ENCODE data around the gene EMB. TPM values are rescaled to one million over a fixed set of nuclear protein-coding genes. Genes with fewer than 3 reads are reported as not detected.

The EMB gene
- total RNA-seq, 1 experiment from 2014 or later: 40.4 TPM

DNA sequence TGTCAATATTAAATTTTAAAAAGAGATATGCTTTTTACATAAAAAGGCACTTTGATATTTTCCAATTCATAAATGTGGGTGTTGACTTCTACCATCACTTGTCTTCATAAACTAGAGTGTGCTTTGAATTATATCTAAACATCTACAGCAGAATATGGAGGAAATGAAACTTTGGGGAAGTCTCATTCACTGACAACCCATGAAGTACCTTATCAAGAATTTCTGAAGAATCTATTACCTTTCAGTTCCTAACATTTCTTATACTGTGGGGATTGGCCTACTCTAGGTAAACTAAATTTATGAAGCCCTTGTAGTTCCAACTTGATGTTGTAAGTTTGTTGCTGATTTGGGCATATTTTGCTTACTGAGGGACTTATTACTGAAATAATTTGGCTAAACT lies 81.9 kb downstream of the EMB start:
- no peak overlapping the region for H3K4me3 Mint-ChIP-seq
- H3K27ac Mint-ChIP-seq: no peak overlapping the region
- H3K9me3 Mint-ChIP-seq: peaks cover 89% of the 10 kb centered on the region
- peaks cover 51% of the 10 kb centered on the region for H3K36me3 Mint-ChIP-seq
- POLR2A ChIA-PET: no interaction called here
- peaks cover 4% of the 10 kb centered on the region; the same call in 1 of the 2 replicates for H3K27me3 Mint-ChIP-seq (ENCODE audit: low read depth)
- TF ChIP-seq, protein P1, sequence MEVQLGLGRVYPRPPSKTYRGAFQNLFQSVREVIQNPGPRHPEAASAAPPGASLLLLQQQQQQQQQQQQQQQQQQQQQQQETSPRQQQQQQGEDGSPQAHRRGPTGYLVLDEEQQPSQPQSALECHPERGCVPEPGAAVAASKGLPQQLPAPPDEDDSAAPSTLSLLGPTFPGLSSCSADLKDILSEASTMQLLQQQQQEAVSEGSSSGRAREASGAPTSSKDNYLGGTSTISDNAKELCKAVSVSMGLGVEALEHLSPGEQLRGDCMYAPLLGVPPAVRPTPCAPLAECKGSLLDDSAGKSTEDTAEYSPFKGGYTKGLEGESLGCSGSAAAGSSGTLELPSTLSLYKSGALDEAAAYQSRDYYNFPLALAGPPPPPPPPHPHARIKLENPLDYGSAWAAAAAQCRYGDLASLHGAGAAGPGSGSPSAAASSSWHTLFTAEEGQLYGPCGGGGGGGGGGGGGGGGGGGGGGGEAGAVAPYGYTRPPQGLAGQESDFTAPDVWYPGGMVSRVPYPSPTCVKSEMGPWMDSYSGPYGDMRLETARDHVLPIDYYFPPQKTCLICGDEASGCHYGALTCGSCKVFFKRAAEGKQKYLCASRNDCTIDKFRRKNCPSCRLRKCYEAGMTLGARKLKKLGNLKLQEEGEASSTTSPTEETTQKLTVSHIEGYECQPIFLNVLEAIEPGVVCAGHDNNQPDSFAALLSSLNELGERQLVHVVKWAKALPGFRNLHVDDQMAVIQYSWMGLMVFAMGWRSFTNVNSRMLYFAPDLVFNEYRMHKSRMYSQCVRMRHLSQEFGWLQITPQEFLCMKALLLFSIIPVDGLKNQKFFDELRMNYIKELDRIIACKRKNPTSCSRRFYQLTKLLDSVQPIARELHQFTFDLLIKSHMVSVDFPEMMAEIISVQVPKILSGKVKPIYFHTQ (CRISPR knock-in tag; IDR thresholded peaks at IDR 0.05): no peak
- no peak for TF ChIP-seq FOXP1 (CRISPR knock-in tag; IDR thresholded peaks at IDR 0.05; ENCODE audit: borderline replicate concordance)
- TF ChIP-seq, protein P2, sequence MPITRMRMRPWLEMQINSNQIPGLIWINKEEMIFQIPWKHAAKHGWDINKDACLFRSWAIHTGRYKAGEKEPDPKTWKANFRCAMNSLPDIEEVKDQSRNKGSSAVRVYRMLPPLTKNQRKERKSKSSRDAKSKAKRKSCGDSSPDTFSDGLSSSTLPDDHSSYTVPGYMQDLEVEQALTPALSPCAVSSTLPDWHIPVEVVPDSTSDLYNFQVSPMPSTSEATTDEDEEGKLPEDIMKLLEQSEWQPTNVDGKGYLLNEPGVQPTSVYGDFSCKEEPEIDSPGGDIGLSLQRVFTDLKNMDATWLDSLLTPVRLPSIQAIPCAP (CRISPR knock-in tag; IDR thresholded peaks at IDR 0.05): no peak
- TF ChIP-seq, protein P3, sequence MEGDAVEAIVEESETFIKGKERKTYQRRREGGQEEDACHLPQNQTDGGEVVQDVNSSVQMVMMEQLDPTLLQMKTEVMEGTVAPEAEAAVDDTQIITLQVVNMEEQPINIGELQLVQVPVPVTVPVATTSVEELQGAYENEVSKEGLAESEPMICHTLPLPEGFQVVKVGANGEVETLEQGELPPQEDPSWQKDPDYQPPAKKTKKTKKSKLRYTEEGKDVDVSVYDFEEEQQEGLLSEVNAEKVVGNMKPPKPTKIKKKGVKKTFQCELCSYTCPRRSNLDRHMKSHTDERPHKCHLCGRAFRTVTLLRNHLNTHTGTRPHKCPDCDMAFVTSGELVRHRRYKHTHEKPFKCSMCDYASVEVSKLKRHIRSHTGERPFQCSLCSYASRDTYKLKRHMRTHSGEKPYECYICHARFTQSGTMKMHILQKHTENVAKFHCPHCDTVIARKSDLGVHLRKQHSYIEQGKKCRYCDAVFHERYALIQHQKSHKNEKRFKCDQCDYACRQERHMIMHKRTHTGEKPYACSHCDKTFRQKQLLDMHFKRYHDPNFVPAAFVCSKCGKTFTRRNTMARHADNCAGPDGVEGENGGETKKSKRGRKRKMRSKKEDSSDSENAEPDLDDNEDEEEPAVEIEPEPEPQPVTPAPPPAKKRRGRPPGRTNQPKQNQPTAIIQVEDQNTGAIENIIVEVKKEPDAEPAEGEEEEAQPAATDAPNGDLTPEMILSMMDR (IDR thresholded peaks at IDR 0.05): no peak
- TF ChIP-seq, protein P4, sequence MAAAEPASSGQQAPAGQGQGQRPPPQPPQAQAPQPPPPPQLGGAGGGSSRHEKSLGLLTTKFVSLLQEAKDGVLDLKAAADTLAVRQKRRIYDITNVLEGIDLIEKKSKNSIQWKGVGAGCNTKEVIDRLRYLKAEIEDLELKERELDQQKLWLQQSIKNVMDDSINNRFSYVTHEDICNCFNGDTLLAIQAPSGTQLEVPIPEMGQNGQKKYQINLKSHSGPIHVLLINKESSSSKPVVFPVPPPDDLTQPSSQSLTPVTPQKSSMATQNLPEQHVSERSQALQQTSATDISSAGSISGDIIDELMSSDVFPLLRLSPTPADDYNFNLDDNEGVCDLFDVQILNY (CRISPR knock-in tag; IDR thresholded peaks at IDR 0.05): no peak
- TF ChIP-seq, protein P5, sequence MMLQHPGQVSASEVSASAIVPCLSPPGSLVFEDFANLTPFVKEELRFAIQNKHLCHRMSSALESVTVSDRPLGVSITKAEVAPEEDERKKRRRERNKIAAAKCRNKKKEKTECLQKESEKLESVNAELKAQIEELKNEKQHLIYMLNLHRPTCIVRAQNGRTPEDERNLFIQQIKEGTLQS (CRISPR knock-in tag; conservative IDR thresholded peaks at IDR 0.05): no peak
- TF ChIP-seq, protein P6, sequence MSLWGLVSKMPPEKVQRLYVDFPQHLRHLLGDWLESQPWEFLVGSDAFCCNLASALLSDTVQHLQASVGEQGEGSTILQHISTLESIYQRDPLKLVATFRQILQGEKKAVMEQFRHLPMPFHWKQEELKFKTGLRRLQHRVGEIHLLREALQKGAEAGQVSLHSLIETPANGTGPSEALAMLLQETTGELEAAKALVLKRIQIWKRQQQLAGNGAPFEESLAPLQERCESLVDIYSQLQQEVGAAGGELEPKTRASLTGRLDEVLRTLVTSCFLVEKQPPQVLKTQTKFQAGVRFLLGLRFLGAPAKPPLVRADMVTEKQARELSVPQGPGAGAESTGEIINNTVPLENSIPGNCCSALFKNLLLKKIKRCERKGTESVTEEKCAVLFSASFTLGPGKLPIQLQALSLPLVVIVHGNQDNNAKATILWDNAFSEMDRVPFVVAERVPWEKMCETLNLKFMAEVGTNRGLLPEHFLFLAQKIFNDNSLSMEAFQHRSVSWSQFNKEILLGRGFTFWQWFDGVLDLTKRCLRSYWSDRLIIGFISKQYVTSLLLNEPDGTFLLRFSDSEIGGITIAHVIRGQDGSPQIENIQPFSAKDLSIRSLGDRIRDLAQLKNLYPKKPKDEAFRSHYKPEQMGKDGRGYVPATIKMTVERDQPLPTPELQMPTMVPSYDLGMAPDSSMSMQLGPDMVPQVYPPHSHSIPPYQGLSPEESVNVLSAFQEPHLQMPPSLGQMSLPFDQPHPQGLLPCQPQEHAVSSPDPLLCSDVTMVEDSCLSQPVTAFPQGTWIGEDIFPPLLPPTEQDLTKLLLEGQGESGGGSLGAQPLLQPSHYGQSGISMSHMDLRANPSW (CRISPR knock-in tag; conservative IDR thresholded peaks at IDR 0.05; ENCODE audit: low read depth): no peak
- TF ChIP-seq TCF7 (CRISPR knock-in tag; IDR thresholded peaks at IDR 0.05; ENCODE audit: low read depth): no peak
- TF ChIP-seq, protein P7, sequence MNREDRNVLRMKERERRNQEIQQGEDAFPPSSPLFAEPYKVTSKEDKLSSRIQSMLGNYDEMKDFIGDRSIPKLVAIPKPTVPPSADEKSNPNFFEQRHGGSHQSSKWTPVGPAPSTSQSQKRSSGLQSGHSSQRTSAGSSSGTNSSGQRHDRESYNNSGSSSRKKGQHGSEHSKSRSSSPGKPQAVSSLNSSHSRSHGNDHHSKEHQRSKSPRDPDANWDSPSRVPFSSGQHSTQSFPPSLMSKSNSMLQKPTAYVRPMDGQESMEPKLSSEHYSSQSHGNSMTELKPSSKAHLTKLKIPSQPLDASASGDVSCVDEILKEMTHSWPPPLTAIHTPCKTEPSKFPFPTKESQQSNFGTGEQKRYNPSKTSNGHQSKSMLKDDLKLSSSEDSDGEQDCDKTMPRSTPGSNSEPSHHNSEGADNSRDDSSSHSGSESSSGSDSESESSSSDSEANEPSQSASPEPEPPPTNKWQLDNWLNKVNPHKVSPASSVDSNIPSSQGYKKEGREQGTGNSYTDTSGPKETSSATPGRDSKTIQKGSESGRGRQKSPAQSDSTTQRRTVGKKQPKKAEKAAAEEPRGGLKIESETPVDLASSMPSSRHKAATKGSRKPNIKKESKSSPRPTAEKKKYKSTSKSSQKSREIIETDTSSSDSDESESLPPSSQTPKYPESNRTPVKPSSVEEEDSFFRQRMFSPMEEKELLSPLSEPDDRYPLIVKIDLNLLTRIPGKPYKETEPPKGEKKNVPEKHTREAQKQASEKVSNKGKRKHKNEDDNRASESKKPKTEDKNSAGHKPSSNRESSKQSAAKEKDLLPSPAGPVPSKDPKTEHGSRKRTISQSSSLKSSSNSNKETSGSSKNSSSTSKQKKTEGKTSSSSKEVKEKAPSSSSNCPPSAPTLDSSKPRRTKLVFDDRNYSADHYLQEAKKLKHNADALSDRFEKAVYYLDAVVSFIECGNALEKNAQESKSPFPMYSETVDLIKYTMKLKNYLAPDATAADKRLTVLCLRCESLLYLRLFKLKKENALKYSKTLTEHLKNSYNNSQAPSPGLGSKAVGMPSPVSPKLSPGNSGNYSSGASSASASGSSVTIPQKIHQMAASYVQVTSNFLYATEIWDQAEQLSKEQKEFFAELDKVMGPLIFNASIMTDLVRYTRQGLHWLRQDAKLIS (CRISPR knock-in tag; IDR thresholded peaks at IDR 0.05; ENCODE audit: borderline replicate concordance): no peak
- no peak for TF ChIP-seq PRRX2 (CRISPR knock-in tag; IDR thresholded peaks at IDR 0.05)
- TF ChIP-seq, protein P8, sequence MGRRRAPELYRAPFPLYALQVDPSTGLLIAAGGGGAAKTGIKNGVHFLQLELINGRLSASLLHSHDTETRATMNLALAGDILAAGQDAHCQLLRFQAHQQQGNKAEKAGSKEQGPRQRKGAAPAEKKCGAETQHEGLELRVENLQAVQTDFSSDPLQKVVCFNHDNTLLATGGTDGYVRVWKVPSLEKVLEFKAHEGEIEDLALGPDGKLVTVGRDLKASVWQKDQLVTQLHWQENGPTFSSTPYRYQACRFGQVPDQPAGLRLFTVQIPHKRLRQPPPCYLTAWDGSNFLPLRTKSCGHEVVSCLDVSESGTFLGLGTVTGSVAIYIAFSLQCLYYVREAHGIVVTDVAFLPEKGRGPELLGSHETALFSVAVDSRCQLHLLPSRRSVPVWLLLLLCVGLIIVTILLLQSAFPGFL (CRISPR knock-in tag; IDR thresholded peaks at IDR 0.05; ENCODE audit: borderline replicate concordance): no peak
- TF ChIP-seq JUN (CRISPR knock-in tag; IDR thresholded peaks at IDR 0.05): no peak
- DNase-seq (ENCODE audit: low spot score) (no peak), ATAC-seq (no peak)
- H3K4me1 Mint-ChIP-seq: no peaks in the 10 kb centered on the region
- CTCF ChIA-PET: no interaction called here

Data from WTC11 (cell line).